GM18909 (cell line): Measurements from ENCODE around the gene PML.

Experiments used
- ATAC-seq: cut with Tn5 transposase; IDR thresholded peaks from one replicate; pipeline ENCODE4 v1.9.1; 2021; ENCODE audit warnings: mild to moderate bottlenecking; ENCODE audit not compliant: unreplicated experiment, poor library complexity

The PML gene

DNA sequence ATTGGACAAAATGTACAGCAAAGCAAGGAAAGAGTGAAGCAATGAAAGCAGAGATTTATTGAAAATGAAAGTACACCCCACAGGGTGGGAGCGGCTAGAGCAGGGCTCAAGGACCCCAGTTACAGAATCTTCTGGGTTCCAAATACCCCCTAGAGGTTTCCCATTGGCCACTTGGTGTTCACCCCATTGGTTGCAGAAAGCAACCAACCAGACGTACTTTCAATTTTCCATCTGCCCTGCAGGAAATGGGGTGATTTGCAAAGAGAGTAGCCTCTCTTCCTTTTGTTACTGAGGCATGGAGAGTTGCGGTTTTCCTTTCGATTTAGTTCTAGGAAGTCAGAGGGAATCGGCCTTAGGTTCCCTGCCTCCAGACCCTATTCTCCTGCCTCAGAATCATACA is 2.4 kb downstream of the PML start:
- ATAC-seq = no peak

GRCh38 chr15:73997986-73998385 is 3.5 kb downstream of the PML start:
- no peak for ATAC-seq

GRCh38 chr15:74006774-74007639 is 12.5 kb downstream of the PML start:
- no peak for ATAC-seq

DNA sequence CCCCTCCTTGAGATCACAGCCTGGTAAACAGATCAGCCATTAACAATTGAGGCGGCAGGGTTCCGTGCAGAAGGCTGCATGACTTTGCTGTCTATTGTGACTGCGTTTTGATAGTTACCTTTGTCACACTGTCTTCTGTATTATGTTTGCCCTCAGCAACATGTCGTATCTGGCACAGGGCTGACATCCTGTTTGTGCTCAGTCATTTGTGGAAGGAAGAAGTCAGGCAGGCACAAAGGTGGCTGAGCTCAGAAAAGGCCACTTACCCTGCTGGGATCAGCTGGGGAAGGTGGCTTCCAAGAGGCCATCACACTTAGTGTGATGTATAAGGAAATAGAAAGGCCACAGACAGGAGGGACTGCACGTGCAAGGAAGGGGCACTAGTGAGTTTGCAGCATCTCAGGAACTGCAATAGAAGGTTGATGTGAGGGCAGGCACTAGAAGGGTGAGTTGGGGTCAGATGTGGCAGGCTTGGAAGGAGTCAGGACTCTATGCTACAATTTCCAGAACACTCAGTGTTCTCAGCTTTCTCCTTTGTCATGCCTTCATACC is 13.4 kb downstream of the PML start:
- ATAC-seq = no peak

DNA sequence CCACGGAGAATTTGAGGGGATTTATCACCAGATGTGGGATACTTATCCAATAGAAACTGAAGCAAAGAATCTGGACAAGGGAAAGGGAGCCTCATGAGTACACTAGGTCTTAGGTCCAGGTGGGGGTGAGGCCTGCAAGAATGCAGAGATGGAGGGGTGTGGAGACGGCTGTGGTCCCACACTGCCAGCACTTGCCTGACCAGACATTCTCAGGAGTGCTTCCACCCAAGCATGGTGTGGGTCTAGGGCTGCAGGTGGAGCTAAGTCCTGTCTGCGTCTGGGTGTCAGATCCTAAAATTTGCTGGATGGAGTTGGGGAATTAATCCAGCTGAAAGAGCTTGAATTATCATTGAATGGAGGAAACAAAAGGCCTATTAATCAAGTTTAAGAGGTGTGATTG is 14.4 kb downstream of the PML start:
- no peak for ATAC-seq

DNA sequence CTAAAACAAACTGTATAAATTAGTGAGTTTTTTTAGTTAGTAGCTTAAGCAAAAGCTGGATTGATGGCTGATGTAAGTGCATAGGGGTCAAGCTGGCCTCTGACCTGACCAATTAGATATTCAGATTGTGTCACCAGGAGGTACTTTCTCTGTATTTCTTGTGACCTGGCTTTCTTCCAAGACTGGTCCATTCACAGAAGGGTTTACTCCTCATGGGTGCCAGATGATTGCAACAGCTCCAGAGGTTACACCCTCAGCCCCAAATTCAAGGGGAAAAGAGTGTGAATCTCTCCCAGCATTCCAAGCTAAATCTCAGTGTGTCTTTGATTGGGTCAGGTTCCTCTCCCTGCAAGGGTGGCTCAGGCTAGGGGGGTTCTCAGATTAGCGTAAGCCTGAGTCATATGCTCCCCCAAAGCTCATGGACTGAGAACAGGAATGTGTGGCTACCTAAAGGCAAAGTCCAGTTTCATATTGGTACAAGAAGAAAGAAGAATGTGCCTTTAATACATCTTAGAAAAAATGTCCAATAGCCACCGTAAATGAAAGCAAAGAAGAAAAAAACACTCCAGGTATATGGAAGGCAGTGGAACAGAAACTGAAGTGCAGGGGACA is 16.5 kb downstream of the PML start:
- no peak for ATAC-seq

DNA sequence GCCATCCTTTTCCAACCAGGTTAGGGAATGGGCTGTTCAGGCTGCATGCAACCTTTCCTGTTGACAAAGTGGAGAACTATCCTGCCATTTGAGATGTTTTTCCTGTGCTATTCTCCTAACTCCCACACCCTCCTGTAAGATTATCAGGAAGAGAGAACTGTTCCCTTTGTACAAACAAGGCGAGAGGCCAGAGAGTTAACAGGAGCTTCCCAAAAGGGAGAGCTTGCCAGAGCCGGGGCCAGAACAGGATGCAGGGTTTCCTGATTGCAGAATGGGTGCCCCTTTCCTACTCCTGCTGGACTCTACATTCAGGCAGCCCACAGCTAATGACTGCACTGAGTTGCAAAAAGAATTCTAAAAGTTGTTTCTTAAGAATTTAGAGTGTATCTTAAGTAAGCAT is 17.1 kb downstream of the PML start:
- no peak for ATAC-seq

- ATAC-seq = no peak
Observed at GRCh38 chr15:74013374-74013894, 18.9 kb downstream of the PML start.

DNA sequence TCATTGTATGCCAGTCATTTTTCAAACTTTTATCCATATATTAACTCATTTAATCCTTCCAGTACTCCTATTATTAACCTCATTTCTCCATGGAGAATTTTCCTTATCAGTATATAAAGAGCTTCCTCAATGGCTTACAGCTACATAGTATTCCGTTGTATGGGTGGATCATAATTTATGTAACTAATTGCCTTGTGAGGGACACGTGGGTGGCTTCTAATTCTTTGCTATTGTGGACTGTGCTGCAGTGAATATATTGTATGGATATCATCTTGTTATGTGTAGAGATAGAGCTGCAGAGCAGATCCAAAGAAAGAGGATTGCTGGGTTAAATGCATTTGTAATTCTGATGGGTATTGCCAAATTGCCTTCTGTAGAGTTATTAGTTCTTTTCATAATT is 25.2 kb downstream of the PML start:
- ATAC-seq = no peak

- no peak for ATAC-seq
Observed at GRCh38 chr15:74022706-74023470, 28.4 kb downstream of the PML start.

- ATAC-seq = no peak
Observed at GRCh38 chr15:74024687-74025086, 30.2 kb downstream of the PML start.

GRCh38 chr15:74025436-74025835 is 30.9 kb downstream of the PML start:
- no peak for ATAC-seq

DNA sequence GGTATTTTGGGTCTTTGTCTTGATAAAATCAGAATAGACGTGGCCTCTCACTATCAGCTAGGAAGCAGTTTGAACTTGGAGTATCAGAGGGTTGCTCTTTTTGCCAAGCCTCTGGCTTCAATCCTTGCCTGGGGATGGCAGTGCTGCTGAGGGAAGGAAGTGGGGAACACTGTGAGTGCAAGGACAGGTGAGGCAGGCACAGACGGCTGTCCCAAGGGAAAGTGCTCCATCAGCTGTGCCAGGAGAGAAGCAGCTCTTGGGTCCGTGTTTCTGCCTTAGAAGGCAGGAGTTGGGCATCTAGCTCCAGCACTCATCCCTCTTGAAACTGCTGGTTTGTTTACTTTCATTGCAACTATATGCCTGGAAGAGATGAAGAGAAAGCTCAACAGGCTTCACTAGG is 33.2 kb downstream of the PML start:
- no peak for ATAC-seq

- ATAC-seq = no peak
Observed at GRCh38 chr15:74028646-74029045, 34.1 kb downstream of the PML start.

DNA sequence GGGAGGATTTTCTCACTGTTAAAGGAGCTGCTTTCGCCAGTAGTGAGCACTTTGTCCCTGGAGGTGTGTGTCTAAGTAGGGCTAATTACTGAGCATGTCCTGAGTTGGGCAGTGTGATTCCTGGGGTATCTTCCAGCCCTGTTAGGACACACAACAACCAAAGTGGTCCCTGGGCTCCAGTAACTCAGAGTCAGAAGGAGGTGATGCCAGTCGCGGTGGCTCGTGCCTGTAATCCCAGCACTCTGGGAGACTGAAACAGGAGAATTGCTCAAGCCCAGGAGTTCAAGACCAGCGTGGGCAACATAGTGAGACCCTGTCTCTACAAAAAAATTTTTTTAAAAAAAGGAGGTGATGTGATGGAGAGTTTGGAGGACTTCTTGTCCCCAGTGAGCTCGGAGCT is 37.5 kb downstream of the PML start:
- no peak for ATAC-seq

DNA sequence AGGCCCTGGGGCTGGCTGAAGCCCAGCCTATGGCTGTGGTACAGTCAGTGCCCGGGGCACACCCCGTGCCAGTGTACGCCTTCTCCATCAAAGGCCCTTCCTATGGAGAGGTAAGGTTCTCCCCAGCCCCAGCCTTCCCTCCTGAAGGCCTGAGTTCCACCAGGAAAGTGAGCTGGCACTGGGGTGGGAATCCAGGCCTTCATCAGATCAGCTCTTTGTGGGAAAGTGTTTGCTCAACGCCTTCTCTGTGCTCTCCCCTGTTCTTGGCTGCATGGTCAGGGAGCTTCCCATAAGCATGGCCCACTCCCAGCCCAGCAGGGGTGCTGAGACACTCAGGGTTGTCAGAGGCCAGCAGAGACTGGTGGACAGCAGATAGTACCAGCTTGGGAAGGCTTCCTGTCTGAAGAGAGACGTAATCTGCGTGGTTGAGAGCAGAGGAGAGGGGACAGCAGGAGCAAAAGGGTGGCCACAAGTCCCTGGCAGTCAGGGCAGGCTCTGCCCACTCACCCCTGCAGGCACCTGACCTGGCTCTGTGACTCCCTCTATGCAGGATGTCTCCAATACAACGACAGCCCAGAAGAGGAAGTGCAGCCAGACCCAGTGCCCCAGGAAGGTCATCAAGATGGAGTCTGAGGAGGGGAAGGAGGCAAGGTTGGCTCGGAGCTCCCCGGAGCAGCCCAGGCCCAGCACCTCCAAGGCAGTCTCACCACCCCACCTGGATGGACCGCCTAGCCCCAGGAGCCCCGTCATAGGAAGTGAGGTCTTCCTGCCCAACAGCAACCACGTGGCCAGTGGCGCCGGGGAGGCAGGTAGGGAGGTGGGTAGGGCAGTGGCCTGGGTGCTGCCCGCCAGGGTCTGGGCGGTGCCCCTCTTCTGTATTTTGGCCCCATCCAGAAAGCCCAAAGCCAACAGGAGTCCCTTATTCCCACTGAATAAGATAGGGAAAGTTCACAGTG is 38.4 kb downstream of the PML start:
- no peak for ATAC-seq

DNA sequence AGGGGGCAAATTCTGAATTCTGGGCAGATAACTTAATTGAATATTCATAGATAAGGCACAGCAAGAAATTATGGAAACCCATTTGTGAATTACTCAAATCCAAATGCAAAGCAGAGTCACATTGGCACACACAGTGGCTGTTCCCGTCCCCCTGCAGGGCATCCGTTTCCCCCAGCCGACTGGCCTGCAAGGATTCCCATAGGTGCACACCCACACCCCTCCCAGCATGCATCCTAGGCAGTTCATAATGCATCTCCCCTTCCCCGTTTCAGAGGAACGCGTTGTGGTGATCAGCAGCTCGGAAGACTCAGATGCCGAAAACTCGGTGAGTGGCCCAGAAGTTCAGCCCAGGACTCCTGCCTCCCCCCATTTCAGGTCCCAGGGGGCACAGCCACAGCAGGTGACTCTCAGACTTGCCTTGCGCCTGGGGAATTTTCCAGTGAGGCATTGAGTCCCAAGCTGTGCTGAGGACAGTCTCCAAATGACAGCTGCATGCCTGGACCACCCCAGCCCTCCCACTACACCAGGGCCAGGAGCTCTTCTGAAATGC is 39.8 kb downstream of the PML start:
- ATAC-seq = no peak

GRCh38 chr15:74035121-74036017 is 40.9 kb downstream of the PML start:
- no peak for ATAC-seq
